Forelimb muscle (tissue), 1 donor: ENCODE data around the gene IRGM. TPM values are rescaled to one million over a fixed set of nuclear protein-coding genes. Genes with fewer than 3 reads are reported as not detected.
"Not testable (repeated sequence)": the region's sequence is repeated elsewhere in the genome, so short reads cannot be mapped to it uniquely, and the experiment has no call there.

Source experiments
- DNase-seq: peaks from one replicate; pipeline ENCODE4 v3.0.0-alpha.2; 2013; ENCODE audit warnings: low read depth
- polyA plus RNA-seq: library from polyadenylated mRNA; unstranded; fragments of 120-200 nt; gene quantifications from one replicate; pipeline ENCODE4 v1.2.1, GENCODE V29; 2013; ENCODE audit not compliant: insufficient read length

Gene IRGM, protein sequence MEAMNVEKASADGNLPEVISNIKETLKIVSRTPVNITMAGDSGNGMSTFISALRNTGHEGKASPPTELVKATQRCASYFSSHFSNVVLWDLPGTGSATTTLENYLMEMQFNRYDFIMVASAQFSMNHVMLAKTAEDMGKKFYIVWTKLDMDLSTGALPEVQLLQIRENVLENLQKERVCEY
- polyA plus RNA-seq, result not detected

DNA sequence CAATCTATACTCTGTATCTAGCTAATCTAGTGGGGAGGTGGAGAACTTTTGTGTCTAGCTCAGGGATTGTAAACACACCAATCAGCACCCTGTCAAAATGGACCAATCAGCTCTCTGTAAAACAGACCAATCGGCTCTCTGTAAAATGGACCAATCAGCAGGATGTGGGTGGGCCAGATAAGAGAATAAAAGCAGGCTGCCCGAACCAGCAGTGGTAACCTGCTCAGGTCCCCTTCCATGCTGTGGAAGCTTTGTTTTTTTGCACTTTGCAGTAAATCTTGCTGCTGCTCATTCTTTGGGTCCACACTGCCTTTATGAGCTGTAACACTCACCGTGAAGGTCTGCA, at the start of gene IRGM:
Gene IRGM, plus strand, starts transcription at position 214 of the 346 bp plus-strand sequence. CDS start 1,603 bp downstream, outside the sequence.
- not testable (repeated sequence) for DNase-seq

DNA sequence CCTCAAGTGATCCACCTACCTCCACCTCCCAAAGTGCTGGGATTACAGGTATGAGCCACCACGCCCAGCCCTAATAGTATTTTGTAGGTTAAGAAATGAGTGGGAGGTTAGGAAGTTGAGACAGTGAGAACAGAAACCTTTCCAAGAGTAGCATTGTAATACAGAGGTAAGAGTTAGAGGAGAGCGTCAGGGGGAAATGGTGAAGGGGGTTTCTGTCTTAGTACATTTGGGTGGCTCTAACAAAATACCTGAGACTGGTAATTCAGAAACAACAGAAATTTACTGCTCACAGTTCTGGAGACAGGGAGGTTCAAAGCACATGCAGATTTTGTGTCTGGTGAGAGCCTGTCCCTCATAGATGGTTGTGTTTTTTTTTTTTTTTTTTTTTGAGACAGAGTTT, 48.9 kb upstream of the IRGM start:
- no peak for DNase-seq

DNA sequence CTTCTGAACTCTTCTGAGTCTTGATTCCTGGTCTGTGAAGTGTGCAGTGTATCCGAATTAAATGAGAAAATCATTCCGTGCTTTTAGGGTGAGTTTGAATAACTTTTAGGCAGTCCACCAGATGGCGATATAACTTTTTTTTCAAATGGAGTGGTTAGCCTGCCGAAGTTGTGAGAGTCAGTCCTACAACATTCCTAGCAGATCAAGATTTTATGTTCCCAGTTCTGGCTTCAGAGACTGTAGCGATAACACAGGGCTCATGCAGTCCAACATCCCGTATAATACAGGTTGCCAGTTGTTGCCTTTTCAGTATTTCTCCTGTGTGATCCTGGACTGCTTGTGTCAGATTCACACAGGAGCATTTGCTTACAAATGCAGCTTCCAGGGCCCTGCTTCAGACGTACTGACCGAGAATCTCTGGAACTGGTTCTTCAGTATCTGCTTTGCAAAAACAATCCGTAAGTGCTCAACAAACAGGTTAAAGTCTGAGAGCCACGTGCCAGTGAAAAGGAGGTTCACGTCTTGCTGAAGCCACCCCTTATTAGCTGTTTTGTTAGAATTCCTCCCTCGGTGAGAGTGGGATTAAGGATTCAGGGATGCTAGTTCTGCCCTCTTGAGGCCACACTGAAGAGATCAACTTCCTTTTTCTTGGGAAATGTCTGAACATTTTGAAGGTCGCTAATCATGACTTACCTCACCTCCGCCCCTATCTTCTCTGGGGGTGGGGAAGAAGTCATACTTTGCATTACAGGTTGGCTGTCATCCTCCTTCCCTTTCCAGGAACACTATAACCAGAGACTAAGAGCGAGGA, 45.0 kb upstream of the IRGM start:
- peak; percentile 62 for DNase-seq

DNA sequence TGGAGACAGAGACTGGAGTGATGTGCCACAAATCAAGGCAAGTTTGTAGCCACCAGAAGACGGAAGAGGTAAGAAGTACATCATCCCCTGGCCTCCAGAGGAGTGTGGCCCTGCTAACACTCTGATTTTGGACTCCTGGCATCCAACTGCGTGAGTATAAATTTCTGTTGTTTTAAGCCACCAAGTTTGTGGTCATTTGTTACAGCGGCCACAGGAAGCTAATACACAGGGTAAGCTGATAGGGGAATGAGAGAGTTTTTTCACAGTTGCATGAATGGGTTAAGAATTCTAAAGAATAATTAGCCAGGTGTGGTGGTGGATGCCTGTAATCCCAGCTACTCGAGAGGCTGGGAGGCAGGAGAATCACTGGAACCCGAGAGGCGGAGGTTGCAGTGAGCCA, 41.9 kb upstream of the IRGM start:
- no peak for DNase-seq

DNA sequence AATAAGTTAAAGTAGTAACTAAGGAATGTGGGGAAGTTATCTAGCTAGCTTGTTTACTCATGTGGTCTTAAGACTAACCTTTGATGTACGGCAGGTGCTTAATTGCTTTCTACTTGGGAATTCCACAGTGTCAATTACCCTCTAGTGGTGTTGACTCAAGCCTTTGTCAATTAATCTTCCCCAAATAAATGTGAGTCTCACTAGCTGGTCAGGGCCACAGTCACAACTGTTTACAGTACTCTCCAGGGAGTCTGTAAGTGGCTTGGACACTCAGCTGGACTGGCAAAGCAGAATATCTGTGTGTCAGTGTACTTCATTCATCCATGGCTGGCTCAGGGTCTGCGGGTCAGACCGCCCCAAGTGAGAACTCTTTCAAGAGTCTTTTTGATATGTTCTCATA, 37.0 kb upstream of the IRGM start:
- DNase-seq, result no peak

DNA sequence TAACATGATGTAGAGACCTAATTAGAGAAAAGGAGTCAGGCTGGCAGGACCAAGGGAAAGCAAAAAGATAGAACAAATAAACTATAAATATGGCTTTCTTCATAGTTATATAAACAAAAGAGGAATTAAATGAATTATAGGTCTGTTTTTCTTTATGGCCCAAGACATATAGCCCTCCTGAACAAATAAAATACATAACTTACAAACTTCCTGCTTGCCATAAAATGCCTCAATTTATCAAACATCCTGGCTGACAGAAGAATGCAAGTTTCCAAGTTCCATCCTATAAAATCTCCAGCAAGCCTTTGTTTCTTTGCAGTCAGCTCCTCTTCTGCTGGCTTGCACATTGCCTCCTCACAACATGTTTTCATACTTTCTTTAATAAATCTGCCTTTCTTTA, 31.3 kb upstream of the IRGM start:
- no peak for DNase-seq

DNA sequence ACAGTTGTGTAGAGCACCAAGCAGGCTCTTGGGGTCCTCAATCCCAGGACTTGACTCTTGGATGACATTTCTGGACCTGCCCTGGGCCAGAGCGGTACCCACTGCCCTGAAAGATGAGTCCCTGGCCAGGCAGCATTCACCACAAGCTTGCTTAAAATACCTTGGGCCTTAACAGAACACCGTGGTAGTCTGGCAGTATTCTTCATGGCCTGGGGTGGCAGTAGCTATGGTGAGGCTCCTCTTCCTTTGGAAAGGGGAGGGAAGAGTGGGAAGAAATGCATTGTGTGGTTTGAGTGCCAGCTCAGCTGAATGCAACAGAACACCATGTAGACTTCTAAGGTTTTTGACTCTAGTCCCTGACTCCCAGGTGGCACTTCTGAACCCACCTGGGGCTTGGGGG, 29.4 kb upstream of the IRGM start:
- no peak for DNase-seq

DNA sequence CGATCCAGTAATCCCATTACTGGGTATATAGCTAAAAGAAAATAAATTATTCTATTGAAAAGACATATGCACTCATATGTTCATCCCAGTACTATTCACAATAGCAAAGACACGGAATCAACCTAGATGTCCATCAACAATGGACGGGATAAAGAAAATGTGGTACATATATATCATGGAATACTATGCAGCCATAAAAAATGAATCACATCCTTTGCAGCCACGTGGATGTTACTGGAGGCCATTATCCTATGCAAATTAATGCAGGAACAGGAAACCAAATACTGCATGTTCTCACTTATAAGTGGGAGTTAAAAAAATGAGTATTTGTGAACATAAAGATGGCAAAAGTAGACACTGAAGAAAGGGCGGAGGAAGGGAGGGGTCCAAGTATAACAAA, 16.6 kb upstream of the IRGM start:
- no peak for DNase-seq

DNA sequence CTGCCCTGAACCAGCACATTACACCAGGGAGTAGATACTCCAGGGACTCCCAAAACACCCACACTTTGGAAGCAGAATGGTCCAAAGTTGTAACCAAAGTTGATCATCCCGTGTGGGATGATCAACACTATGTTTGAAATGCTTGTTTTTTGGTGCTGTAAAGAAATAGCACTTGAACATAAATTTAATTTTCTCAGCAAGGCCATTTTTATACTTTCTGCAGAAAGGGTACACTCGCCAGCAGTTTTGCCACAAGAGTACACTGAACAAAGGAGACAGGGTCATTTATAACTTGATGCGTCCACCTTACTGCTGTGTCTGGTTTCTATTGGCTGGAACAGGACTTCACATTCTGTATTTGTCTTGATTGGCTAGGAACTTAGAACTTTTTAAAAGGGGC, 14.5 kb upstream of the IRGM start:
- DNase-seq, result not testable (repeated sequence)

DNA sequence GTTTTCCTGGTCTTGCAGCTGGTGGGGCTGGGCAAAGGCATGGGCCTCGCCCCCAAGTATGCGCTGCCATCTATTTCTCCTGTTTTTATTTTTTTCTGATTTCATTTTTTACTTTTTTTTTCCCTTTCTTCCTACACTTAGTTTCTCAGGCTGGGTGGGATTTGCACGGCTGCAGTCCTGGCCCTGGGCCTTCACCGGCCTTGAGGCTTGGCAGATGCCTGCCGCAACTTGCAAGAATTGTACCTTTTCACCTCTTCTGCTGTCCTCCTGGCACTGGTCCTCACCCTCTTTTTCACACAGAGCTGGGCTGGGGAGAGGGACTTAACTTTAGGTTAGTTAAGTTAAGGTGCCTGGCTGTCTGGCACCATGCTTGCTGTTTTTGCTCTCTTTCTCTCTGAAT, 10.3 kb upstream of the IRGM start:
- DNase-seq, result no peak

DNA sequence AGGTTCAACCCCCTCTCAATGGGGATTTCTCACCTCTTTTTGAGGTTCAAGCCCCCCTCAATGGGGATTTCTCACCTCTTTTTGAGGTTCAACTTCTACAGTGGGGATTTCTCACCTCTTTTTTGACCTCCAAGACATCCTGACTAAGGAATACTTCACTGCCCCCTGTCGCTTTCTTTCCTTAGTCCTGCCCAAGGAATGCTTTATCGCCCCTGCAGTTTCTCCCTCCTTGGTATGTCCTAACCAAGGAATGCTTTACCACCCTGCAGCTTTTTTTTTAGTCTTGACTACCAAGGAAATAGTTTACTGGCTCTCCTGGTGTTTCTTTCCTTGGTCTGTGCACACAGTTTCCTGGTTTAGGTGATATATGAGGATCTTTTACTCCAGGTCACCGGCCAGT, 9.6 kb upstream of the IRGM start:
- no peak for DNase-seq

DNA sequence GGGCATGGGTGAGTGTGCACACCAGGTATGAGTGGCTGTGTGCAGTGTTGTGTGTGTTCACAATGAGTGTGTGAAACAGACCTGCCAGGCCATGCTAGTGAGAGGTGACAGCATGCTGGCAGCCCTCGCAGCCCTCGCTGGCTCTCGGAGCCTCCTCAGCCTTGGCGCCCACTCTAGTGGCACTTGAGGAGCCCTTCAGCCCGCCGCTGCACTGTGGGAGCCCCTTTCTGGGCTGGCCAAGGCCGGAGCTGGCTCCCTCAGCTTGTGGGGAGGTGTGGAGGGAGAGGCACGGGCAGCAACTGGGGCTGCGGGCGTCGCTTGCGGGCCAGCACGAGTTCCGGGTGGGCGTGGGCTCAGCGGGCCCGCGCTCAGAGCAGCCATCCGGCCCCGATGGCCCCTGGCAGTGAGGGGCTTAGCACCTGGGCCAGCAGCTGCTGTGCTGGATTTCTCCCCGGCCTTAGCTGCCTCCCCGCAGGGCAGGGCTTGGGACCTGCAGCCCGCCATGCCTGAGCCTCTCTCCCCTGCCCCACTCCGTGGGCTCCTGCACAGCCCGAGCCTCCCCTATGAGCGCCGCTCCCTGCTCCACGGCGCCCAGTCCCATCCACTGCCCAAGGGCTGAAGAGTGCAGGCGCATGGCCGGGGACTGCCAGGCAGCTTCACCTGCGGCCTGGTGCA, 999 bp upstream of the IRGM start:
- not testable (repeated sequence) for DNase-seq

DNA sequence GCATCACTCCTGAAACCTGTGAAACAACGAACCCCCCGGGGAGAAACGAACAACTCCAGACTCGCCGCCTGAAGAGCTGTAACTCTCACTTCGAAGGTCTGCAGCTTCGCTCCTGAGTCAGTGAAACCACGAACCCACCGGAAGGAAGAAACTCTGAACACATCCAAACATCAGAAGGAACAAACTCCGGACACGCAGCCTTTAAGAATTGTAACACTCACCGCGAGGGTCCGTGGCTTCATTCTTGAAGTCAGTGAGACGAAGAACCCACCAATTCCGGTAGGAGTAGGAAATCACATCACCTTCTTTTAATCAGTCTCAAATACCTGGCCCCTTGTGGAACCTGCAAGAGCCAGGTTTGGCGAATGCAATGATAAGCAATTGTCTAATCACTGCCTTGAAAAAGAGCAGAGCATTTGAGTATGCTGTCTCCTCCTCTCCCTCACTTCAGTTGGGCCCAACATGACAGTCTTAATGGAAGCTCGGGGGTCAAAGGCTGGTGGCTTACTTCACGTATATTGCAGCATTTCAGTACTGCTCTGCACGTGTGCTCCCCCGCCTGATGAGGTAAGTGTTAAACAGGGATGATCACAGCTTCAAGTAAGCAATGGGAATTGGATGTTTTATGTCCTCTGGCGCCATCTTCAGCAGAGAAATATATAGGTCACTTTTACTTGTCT, 473 bp downstream of the IRGM start:
- peak; percentile 80 for DNase-seq

DNA sequence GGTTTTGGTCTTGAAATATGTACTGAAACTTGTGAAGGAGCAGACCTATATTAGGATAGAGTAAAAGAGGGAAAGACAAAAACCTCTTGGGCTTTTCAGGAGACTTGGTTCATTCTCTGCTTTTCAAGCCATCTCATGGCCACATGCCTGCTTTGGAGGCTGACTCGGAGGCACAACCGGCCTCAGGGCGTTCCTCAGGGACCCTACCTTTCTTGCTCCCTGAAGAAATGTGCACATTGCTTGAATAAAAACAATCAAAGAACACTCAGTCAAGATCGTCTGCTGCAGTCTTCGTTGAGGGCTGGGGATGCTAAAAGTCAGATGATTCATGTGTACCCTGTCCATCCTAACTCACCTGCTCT, 994 bp downstream of the IRGM start:
- DNase-seq, result no peak

DNA sequence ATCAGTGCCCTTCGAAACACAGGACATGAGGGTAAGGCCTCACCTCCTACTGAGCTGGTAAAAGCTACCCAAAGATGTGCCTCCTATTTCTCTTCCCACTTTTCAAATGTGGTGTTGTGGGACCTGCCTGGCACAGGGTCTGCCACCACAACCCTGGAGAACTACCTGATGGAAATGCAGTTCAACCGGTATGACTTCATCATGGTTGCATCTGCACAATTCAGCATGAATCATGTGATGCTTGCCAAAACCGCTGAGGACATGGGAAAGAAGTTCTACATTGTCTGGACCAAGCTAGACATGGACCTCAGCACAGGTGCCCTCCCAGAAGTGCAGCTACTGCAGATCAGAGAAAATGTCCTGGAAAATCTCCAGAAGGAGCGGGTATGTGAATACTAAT, 1.9 kb downstream of the IRGM start:
- DNase-seq, result no peak

DNA sequence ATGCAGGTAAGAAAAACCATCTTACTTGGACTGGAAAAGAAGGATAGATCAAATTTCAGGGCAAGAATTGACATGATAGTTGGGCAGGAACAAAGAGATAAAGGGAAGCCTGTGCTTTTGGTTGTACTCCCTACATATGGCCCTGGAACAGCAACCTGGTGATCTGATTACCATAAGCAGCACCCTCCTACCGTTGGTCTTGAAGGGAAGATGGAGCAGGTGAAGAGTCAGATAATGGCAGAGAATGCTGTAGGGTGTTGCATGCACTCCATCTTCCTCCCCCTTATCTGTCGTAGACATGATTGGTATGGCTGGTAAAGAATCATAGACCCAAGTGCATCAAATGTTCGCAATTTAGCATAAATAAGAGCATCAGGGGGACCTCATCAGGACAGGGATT, 4.7 kb downstream of the IRGM start:
- no peak for DNase-seq

DNA sequence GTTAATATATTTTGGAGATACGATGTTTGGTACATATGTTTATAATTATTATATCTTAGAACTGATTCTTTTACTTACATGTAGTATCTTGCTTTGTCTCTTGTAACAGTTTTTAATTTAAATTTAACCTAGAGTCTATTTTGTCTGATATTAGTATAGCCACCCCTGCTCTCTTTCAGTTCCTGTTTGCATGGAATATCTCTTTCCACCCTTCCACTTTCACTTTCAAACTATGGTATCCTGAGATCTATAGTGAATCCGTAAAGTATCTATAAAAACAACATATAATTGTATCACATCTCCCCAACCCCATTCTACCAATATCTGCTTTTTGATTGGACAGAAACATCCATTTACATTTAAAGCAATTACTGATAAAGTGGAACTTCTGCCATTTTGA, 7.2 kb downstream of the IRGM start:
- DNase-seq, result no peak

DNA sequence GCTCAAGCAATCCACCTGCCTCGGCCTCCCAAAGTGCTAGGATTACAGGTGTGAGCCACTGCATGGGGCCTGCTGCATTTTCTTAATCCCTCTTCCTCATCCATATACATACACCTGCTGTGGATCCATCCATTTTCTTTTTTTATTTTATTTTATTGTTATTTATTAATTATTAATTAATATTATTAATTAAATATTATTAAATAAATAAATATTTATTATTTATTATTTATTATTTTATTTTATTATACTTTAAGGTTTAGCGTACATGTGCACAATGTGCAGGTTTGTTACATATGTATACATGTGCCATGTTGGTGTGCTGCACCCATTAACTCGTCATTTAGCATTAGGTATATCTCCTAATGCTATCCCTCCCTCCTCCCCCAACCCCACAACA, 10.4 kb downstream of the IRGM start:
- not testable (repeated sequence) for DNase-seq

DNA sequence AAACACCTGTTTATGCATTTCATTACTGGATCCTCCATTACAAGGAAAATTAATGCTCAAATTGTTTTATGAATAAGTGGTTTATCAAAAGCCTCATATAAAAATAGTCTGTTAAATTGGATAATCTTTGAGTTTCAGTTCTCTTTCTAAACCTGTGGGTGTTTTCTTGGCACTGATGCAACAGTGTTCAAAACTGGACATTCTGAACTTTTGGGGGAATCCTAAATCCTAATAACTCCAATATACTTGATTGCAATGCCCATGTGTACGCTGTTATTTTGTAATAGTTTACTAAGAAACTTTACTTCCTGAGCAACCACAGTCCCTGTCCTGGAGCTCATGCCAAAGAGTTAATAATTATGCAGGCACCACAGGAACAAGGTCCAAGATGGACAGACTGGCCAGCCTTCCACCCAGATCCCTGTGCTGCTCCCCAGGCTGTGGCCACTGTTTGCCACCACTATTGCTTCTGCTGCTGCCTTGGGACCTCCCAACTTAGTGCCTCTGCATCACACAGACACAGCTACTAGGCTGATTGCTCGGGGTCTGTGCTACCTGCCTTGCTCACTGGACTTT, 14.0 kb downstream of the IRGM start:
- no peak for DNase-seq

DNA sequence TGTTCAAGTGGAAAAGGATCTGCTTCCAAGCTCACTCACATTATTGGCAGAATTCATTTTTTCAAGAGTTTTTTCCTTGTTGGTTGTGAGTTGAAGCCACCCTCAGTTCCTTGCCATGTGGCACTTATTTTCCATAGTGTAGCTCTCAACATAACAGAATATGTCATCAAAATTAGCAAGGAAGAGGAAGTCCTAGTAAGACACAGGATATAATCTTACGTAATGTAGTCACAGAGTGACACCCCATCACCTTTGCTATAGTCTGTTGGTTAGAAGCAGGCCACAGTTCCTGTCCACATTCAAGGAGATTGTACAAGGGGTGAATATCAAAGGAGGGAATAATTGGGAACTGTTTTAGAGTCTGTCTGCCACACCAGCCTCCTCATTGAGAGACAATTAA, 15.7 kb downstream of the IRGM start:
- no peak for DNase-seq

DNA sequence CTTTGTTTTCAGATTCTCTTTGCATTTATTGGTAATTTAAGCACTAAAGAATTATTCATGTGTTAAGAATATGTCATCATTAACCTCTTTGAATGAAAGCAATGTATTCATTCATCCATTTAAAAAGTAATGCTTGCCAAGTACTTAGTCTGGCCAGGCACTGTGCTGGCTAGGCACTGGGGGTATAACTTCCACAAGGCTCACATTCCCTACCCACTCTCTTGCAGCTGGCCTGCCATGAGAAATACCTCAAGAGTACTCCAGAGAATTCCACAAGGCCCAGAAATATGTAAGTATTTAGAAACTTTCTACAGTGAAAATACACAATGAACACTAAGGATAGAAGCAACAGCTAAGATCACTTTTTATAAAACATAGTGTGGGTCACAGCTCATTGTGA, 33.0 kb downstream of the IRGM start:
- DNase-seq, result no peak
